NCI-H82 (cell line): Measurements from ENCODE around the gene IL36B.

Source experiments
- DNase-seq: peaks from one replicate; lab custom pipeline; 2025; lab: John Stamatoyannopoulos, UW

IL36B gene

GRCh38 chr2:113011108-113011507 lies 41.6 kb downstream of the IL36B start:
- no peak for DNase-seq

- no peak for DNase-seq
Measured at GRCh38 chr2:113010088-113010487, 42.6 kb downstream of the IL36B start.

GRCh38 chr2:113009622-113010021 lies 43.0 kb downstream of the IL36B start:
- no peak for DNase-seq

- DNase-seq = no peak
Measured at GRCh38 chr2:113007250-113007649, 45.4 kb downstream of the IL36B start.

GRCh38 chr2:113005030-113005509 lies 47.6 kb downstream of the IL36B start, which contains the start of gene IL36A:
IL36A (plus strand) TSS chr2:113005459; CDS start chr2:113005872, 413 bp downstream.
- no peak for DNase-seq

GRCh38 chr2:113002677-113003076 lies 50.0 kb downstream of the IL36B start:
- no peak for DNase-seq

- DNase-seq = no peak
Measured at GRCh38 chr2:113000436-113000835, 52.2 kb downstream of the IL36B start.

- no peak for DNase-seq
Measured at GRCh38 chr2:112997151-112997550, 55.5 kb downstream of the IL36B start.

- DNase-seq = no peak
Measured at GRCh38 chr2:112996635-112997034, 56.0 kb downstream of the IL36B start.

GRCh38 chr2:112995346-112995920 lies 57.2 kb downstream of the IL36B start:
- no peak for DNase-seq

- no peak for DNase-seq
Measured at GRCh38 chr2:112994648-112995047, 58.0 kb downstream of the IL36B start.

GRCh38 chr2:112993831-112994230 lies 58.8 kb downstream of the IL36B start:
- no peak for DNase-seq

- DNase-seq = no peak
Measured at GRCh38 chr2:112989611-112990010, 63.1 kb downstream of the IL36B start.

GRCh38 chr2:112985090-112985489 lies 67.6 kb downstream of the IL36B start:
- DNase-seq = no peak

- no peak for DNase-seq
Measured at GRCh38 chr2:112980537-112980936, 72.1 kb downstream of the IL36B start.

GRCh38 chr2:112979731-112980130 lies 72.9 kb downstream of the IL36B start:
- DNase-seq = no peak

- DNase-seq = no peak
Measured at GRCh38 chr2:112977559-112978056, 75.1 kb downstream of the IL36B start, which contains the start of gene IL36G. IL36G (plus strand) TSS chr2:112978006; CDS start chr2:112978639, 633 bp downstream.
